HepG2 (cell line): ENCODE measurements around the gene AMPH. TPM values are rescaled to one million over a fixed set of nuclear protein-coding genes. Genes with fewer than 3 reads are reported as not detected.

Experiments used
- ATAC-seq: fragments of 200-7000 bp; cut with Tn5 transposase; 3 replicates; pipeline ENCODE4 v1.9.1; 2020; ENCODE audit warnings: mild to moderate bottlenecking, moderate library complexity
- BruUV-seq: library from RNA; stranded (reverse); fragments of 400-500 nt; replicated peaks from 2 replicates; lab custom pipeline; 2021; lab: Mats Ljungman, UMichigan
- CTCF ChIA-PET: fragments of 300-600 bp; formaldehyde crosslinking; extraction: SDS; loops from one replicate; lab custom pipeline; 2021; ENCODE audit warnings: low total read pairs, inconsistent platforms, low intra/inter-chr PET ratio; lab: Yijun Ruan, JAX
- POLR2A ChIA-PET: fragments of 350-600 bp; sonication (Branson Sonifier 250); formaldehyde crosslinking; loops from one replicate; lab custom pipeline; 2020; ENCODE audit warnings: antibody characterized with exemption, inconsistent platforms; lab: Yijun Ruan, JAX
- DNase-seq: peaks from one replicate; pipeline ENCODE4 v3.0.0-alpha.2; 2015; ENCODE audit warnings: low spot score
- FAIRE-seq: peaks from 3 replicates; lab custom pipeline; 2011; peaks lifted over from hg19 to GRCh38; lab: Jason Lieb, UNC
- H2AFZ ChIP-seq: one replicate; pipeline ENCODE4 v1.6.1; 2011; ENCODE audit warnings: low read length, inconsistent platforms
- H3K27ac ChIP-seq: fragments of 300-600 bp; 3 replicates; pipeline ENCODE4 v1.8.0; 2011; ENCODE audit warnings: mixed run types, mild to moderate bottlenecking, mixed read lengths, low read length, inconsistent platforms; ENCODE audit not compliant: insufficient read depth; ENCODE audit errors: extremely low read length
- H3K27me3 ChIP-seq, 2 experiments: fragments of 200-600 bp in 1 of 2; 2 replicates in 1 of 2; 3 replicates in 1 of 2; pipeline versions ENCODE4 v1.6.0 to v1.8.0; 2011; ENCODE audit warnings: low read length in 2 of 2, mild to moderate bottlenecking in 2 of 2, moderate library complexity in 2 of 2, inconsistent platforms in 1 of 2; ENCODE audit not compliant: insufficient read depth in 2 of 2, control insufficient read depth in 1 of 2
- H3K36me3 ChIP-seq, 2 experiments: fragments of 200-600 bp in 1 of 2; replicated peaks in 1 of 2; 2 replicates in 1 of 2; 3 replicates in 1 of 2; pipeline versions ENCODE4 v1.5.1 to v1.8.0; 2011; ENCODE audit warnings: low read length in 2 of 2, inconsistent platforms in 1 of 2; ENCODE audit not compliant: insufficient read depth in 2 of 2, control insufficient read depth in 1 of 2
- H3K4me1 ChIP-seq: 2 replicates; pipeline ENCODE4 v1.5.1; 2012; ENCODE audit warnings: low read length, inconsistent platforms; ENCODE audit not compliant: insufficient read depth
- H3K4me2 ChIP-seq: 2 replicates; pipeline ENCODE4 v1.6.0; 2011; ENCODE audit warnings: low read depth, low read length, inconsistent platforms
- H3K4me3 ChIP-seq, 3 experiments: fragments of 200-600 bp in 1 of 3; sonication (generic), shearing (Covaris generic) in 1 of 3; replicated peaks in 1 of 3; 2 replicates each; pipeline ENCODE4 v1.5.1; 2011 to 2016; ENCODE audit warnings: low read length in 3 of 3, inconsistent platforms in 2 of 3, low read depth in 2 of 3, mild to moderate bottlenecking in 2 of 3, control low read depth in 1 of 3, mixed read lengths in 1 of 3; ENCODE audit not compliant: insufficient read depth in 1 of 3
- H3K79me2 ChIP-seq: one replicate; pipeline ENCODE4 v1.6.1; 2011; ENCODE audit warnings: low read length, inconsistent platforms; ENCODE audit not compliant: insufficient read depth
- H3K9ac ChIP-seq: 2 replicates; pipeline ENCODE4 v1.6.0; 2011; ENCODE audit warnings: mild to moderate bottlenecking, low read depth, low read length, inconsistent platforms; ENCODE audit not compliant: insufficient read depth
- H3K9me3 ChIP-seq: 2 replicates; pipeline ENCODE4 v1.5.1; 2012; ENCODE audit warnings: mild to moderate bottlenecking, low read length
- H4K20me1 ChIP-seq: 2 replicates; pipeline ENCODE4 v1.6.0; 2011; ENCODE audit warnings: inconsistent platforms, mild to moderate bottlenecking, low read length, moderate library complexity; ENCODE audit not compliant: insufficient read depth
- AGO1 ChIP-seq: fragments of 200-400 bp; formaldehyde crosslinking; IDR thresholded peaks from 2 replicates; pipeline ENCODE4 v1.6.1; 2017; ENCODE audit warnings: mild to moderate bottlenecking, low read depth, low read length, moderate library complexity; ENCODE audit not compliant: poor library complexity, severe bottlenecking
- CBX5 ChIP-seq: sonication (generic); formaldehyde crosslinking; IDR thresholded peaks from 2 replicates; pipeline ENCODE4 v1.4.0; 2020; ENCODE audit warnings: missing genetic modification reagents, borderline replicate concordance
- CTCF ChIP-seq: sonication (generic); formaldehyde crosslinking; IDR thresholded peaks from 2 replicates; pipeline ENCODE4 v1.5.0; 2020; ENCODE audit warnings: mild to moderate bottlenecking, missing genetic modification reagents, moderate library complexity
- E2F1 ChIP-seq: sonication (generic); formaldehyde crosslinking; IDR thresholded peaks from 2 replicates; pipeline ENCODE4 v1.5.0; 2020; ENCODE audit warnings: missing genetic modification reagents
- GLI4 ChIP-seq: sonication (generic); formaldehyde crosslinking; IDR thresholded peaks from 2 replicates; pipeline ENCODE4 v1.5.1; 2020; ENCODE audit warnings: missing genetic modification reagents, mild to moderate bottlenecking, moderate library complexity, borderline replicate concordance
- HMGA1 ChIP-seq: sonication (generic); formaldehyde crosslinking; conservative IDR thresholded peaks from 2 replicates; pipeline ENCODE4 v1.4.0; 2020; ENCODE audit warnings: missing genetic modification reagents
- KAT2B ChIP-seq: fragments of 150-350 bp; IDR thresholded peaks from 2 replicates; pipeline ENCODE4 v1.6.1; 2014; ENCODE audit warnings: low read depth, low read length, borderline replicate concordance
- ZBTB49 ChIP-seq: sonication (generic); formaldehyde crosslinking; IDR thresholded peaks from 2 replicates; pipeline ENCODE4 v1.4.0; 2020; ENCODE audit warnings: missing genetic modification reagents, borderline replicate concordance
- ZNF101 ChIP-seq: sonication (generic); formaldehyde crosslinking; IDR thresholded peaks from 2 replicates; pipeline ENCODE4 v1.4.0; 2020; ENCODE audit warnings: mild to moderate bottlenecking, low read depth, missing genetic modification reagents, borderline replicate concordance
- ZNF770 ChIP-seq: sonication (generic); formaldehyde crosslinking; IDR thresholded peaks from 2 replicates; pipeline ENCODE4 v1.5.0; 2020; ENCODE audit warnings: mild to moderate bottlenecking, missing genetic modification reagents
- WGBS: methylation state at CpG from one replicate; pipeline ENCODE4 v1.1.6; 2017; ENCODE audit warnings: low lambda C conversion rate; 5-methylcytosine and 5-hydroxymethylcytosine counted together
- in situ Hi-C: cut with HindIII; loops from 2 replicates; pipeline ENCODE4 v1.10.0; 2017; ENCODE audit warnings: low pct_unique_long_range_greater_than_20kb; ENCODE audit not compliant: extremely low pct_ligation_motif_present
- intact Hi-C: fragments of 100-400 bp; cut with micrococcal nuclease; formaldehyde crosslinking; loops from one replicate; pipeline ENCODE4 v1.10.0; 2022; ENCODE audit not compliant: unreplicated experiment
- polyA plus RNA-seq, 8 experiments: library from polyadenylated mRNA; depleted of rRNA in 3 of 8; stranded (reverse) in 7 of 8; unstranded in 1 of 8; fragments of >200 nt; fragmentation: Illumina TruSeq in 4 of 8; extraction: Trizol in 4 of 8; gene quantifications; 2 replicates each; pipeline versions ENCODE4 v1.2.1 to v1.2.3, GENCODE V29; 2011 to 2016; ENCODE audit warnings: low read depth in 4 of 8, missing spikeins in 1 of 8, mixed read lengths in 1 of 8; ENCODE audit not compliant: insufficient read depth in 1 of 8
- total RNA-seq, 5 experiments: library from RNA; depleted of rRNA; stranded (reverse); fragments of >200 nt; fragmentation: Illumina TruSeq; extraction: Trizol; gene quantifications; 2 replicates each; pipeline ENCODE4 v1.2.3, GENCODE V29; 2016; ENCODE audit warnings: low read depth in 1 of 5

The AMPH gene
- total and polyA plus RNA-seq, 2 of the 13 experiments (the other 11 are each of a cell fraction or from before 2014, with no cell fraction given) = not detected

GRCh38 chr7:38393874-38394273 lies 237.3 kb downstream of the AMPH start:
- no peaks in the 10 kb centered on the region for H3K36me3 ChIP-seq
- FAIRE-seq (no peak), ATAC-seq (no peak), DNase-seq (no peak)
- in situ Hi-C loops = no loop called here
- H3K4me1 ChIP-seq = no peaks in the 10 kb centered on the region
- H3K79me2 ChIP-seq = no peaks in the 10 kb centered on the region
- no peak overlapping the region for H2AFZ ChIP-seq
- H3K4me3 ChIP-seq = no peak overlapping the region
- 2% methylated on average over 4 of the region's 5 CpGs for WGBS
- TF ChIP-seq AGO1 = no peak
- H3K4me2 ChIP-seq = no peak overlapping the region
- no peaks in the 10 kb centered on the region for H4K20me1 ChIP-seq
- H3K27me3 ChIP-seq = peaks cover 0 to 5% of the 10 kb centered on the region in 2 experiments; a peak in 1 of 5 replicates
- POLR2A ChIA-PET = no interaction called here
- H3K9me3 ChIP-seq = no peaks in the 10 kb centered on the region
- intact Hi-C loops = no loop called here
- no peak overlapping the region for H3K27ac ChIP-seq
- no TSS peak for BruUV-seq
- H3K9ac ChIP-seq = no peak overlapping the region
- CTCF ChIA-PET = no interaction called here

GRCh38 chr7:38391751-38392150 lies 239.4 kb downstream of the AMPH start:
- Histone ChIP-seq H3K4me3 (no peak overlapping the region), H3K9ac (no peak overlapping the region), H2AFZ (no peak overlapping the region), H3K36me3 (no peaks in the 10 kb centered on the region), H3K27ac (no peak overlapping the region), H3K4me1 (no peaks in the 10 kb centered on the region), H3K4me2 (no peak overlapping the region), H3K79me2 (no peaks in the 10 kb centered on the region), H3K9me3 (no peaks in the 10 kb centered on the region), H4K20me1 (no peaks in the 10 kb centered on the region), H3K27me3 (peaks cover 0 to 5% of the 10 kb centered on the region in 2 experiments; a peak in 1 of 5 replicates)
- BruUV-seq = no TSS peak
- ChIA-PET CTCF (no interaction called here), POLR2A (no interaction called here)
- TF ChIP-seq GLI4 (CRISPR knock-in tag) = no peak
- no peak for TF ChIP-seq KAT2B
- no peak for TF ChIP-seq ZNF770 (CRISPR knock-in tag)
- TF ChIP-seq CTCF = no peak
- no peak for TF ChIP-seq E2F1 (CRISPR knock-in tag)
- no peak for TF ChIP-seq ZBTB49 (CRISPR knock-in tag)
- TF ChIP-seq HMGA1 = no peak
- TF ChIP-seq CBX5 (CRISPR knock-in tag) = no peak
- TF ChIP-seq ZNF101 = no peak
- DNase-seq (no peak), FAIRE-seq (no peak), ATAC-seq (no peak)
- in situ Hi-C loops = no loop called here
- intact Hi-C loops = no loop called here
- WGBS = 14% methylated on average over 6 of the region's 13 CpGs
